Measurements from ENCODE around the gene KRT78.

GRCh38 chr12:52832451-52832850 is 16.3 kb downstream of the KRT78 start:
- TF ChIP-seq CTCF (conservative IDR thresholded peaks at IDR 0.05; ENCODE audit: low read depth, low read length) (no peak), EZH2 (IDR thresholded peaks at IDR 0.05; ENCODE audit: low read length, unreplicated experiment) (no peak)
